ENCODE measurements around the gene RXRA. TPM values are rescaled to one million over a fixed set of nuclear protein-coding genes. Genes with fewer than 3 reads are reported as not detected.

RXRA gene
- polyA plus RNA-seq, 3 donors: 15.8 to 91.0 (median 23.2) TPM

- peaks cover 0 to 19% of the 10 kb centered on the region in 2 donors for H3K27me3 ChIP-seq (ENCODE audit: control insufficient read depth in 2 of 2, insufficient read depth in 2 of 2, low read length in 2 of 2)
- no peak for TF ChIP-seq CTCF (IDR thresholded peaks at IDR 0.05)
- H3K4me1 Mint-ChIP-seq: peaks cover 9% of the 10 kb centered on the region
- H3K27ac ChIP-seq (ENCODE audit: low read depth in 1 of 2, low read length in 2 of 2): no peak overlapping the region
- H3K27me3 Mint-ChIP-seq (ENCODE audit: low read depth in 3 of 3): peaks cover 17 to 42% (median 18%) of the 10 kb centered on the region in 3 donors
- H2AFZ ChIP-seq (ENCODE audit: insufficient read depth, low read depth, low read length, poor library complexity, severe bottlenecking): no peak overlapping the region
- no peaks in the 10 kb centered on the region for H4K20me1 ChIP-seq (ENCODE audit: insufficient read depth, low read length)
- H3K79me2 ChIP-seq (ENCODE audit: insufficient read depth, low read length): no peaks in the 10 kb centered on the region
- intact Hi-C loops (cut with micrococcal nuclease): loop anchor here in 1 of 2 donors (5.0 kb wide), 1 partner anchor 144 kb away; no protein-coding TSS in a partner anchor
- WGBS (ENCODE audit: insufficient coverage): 13% methylated on average over 13 of the region's 16 CpGs
- H3K36me3 Mint-ChIP-seq: no peaks in the 10 kb centered on the region
- no peak overlapping the region for H3K9ac ChIP-seq (ENCODE audit: insufficient read depth, low read length, poor library complexity, severe bottlenecking)
- H3K9me3 Mint-ChIP-seq: peaks cover 0 to 8% (median 4%) of the 10 kb centered on the region in 7 donors
- H3K4me3 ChIP-seq (replicated peaks in 1 of 3; ENCODE audit: low read depth in 2 of 3, low read length in 3 of 3): no peak overlapping the region
- peaks cover 3 to 7% of the 10 kb centered on the region in 2 donors for H3K4me1 ChIP-seq (ENCODE audit: control insufficient read depth in 1 of 2, insufficient read depth in 2 of 2, low read length in 2 of 2)
- peak overlapping the region in 3 of 7 donors; percentile 11 to 68 (median 25) for H3K27ac Mint-ChIP-seq
- H3K4me3 Mint-ChIP-seq: peak overlapping the region in 1 of 2 donors; percentile 69
- no peak overlapping the region for H3K4me2 ChIP-seq (replicated peaks; ENCODE audit: extremely low read depth, low read length, poor library complexity, severe bottlenecking)
- DNase-seq: peak in 1 of 3 donors; percentile 77
- no peaks in the 10 kb centered on the region for H3K36me3 ChIP-seq (replicated peaks in 1 of 2; ENCODE audit: control insufficient read depth in 1 of 2, insufficient read depth in 2 of 2, low read length in 2 of 2)
- peaks cover 0 to 6% of the 10 kb centered on the region in 2 donors for H3K9me3 ChIP-seq (replicated peaks in 1 of 2; ENCODE audit: control insufficient read depth in 1 of 2, insufficient read depth in 1 of 2, low read length in 2 of 2)
Measured at GRCh38 chr9:134316449-134317160, 9.7 kb upstream of the RXRA start.

- no peak overlapping the region for H3K9ac ChIP-seq (ENCODE audit: insufficient read depth, low read length, poor library complexity, severe bottlenecking)
- no peak overlapping the region for H3K27ac ChIP-seq (ENCODE audit: low read depth in 1 of 2, low read length in 2 of 2)
- no peaks in the 10 kb centered on the region for H4K20me1 ChIP-seq (ENCODE audit: insufficient read depth, low read length)
- no peak for DNase-seq
- peaks cover 0 to 8% (median 4%) of the 10 kb centered on the region in 7 donors for H3K9me3 Mint-ChIP-seq
- TF ChIP-seq CTCF (IDR thresholded peaks at IDR 0.05): no peak
- peaks cover 0 to 19% of the 10 kb centered on the region in 2 donors for H3K27me3 ChIP-seq (ENCODE audit: control insufficient read depth in 2 of 2, insufficient read depth in 2 of 2, low read length in 2 of 2)
- H3K4me1 ChIP-seq (ENCODE audit: control insufficient read depth in 1 of 2, insufficient read depth in 2 of 2, low read length in 2 of 2): peaks cover 3 to 7% of the 10 kb centered on the region in 2 donors
- peaks cover 0 to 6% of the 10 kb centered on the region in 2 donors for H3K9me3 ChIP-seq (replicated peaks in 1 of 2; ENCODE audit: control insufficient read depth in 1 of 2, insufficient read depth in 1 of 2, low read length in 2 of 2)
- H2AFZ ChIP-seq (ENCODE audit: insufficient read depth, low read depth, low read length, poor library complexity, severe bottlenecking): no peak overlapping the region
- H3K4me1 Mint-ChIP-seq: peaks cover 9% of the 10 kb centered on the region
- no peaks in the 10 kb centered on the region for H3K79me2 ChIP-seq (ENCODE audit: insufficient read depth, low read length)
- H3K27ac Mint-ChIP-seq: peak overlapping the region in 1 of 7 donors; percentile 50
- peak overlapping the region in 1 of 2 donors; percentile 64 for H3K4me3 Mint-ChIP-seq
- no peaks in the 10 kb centered on the region for H3K36me3 ChIP-seq (replicated peaks in 1 of 2; ENCODE audit: control insufficient read depth in 1 of 2, insufficient read depth in 2 of 2, low read length in 2 of 2)
- peaks cover 20 to 48% (median 21%) of the 10 kb centered on the region in 3 donors for H3K27me3 Mint-ChIP-seq (ENCODE audit: low read depth in 3 of 3)
- 57% methylated on average over 8 of the region's 17 CpGs for WGBS (ENCODE audit: insufficient coverage)
- intact Hi-C loops (cut with micrococcal nuclease): loop anchor here in 1 of 2 donors (5.0 kb wide), 1 partner anchor 145 kb away; no protein-coding TSS in a partner anchor
- no peak overlapping the region for H3K4me2 ChIP-seq (replicated peaks; ENCODE audit: extremely low read depth, low read length, poor library complexity, severe bottlenecking)
- no peak overlapping the region for H3K4me3 ChIP-seq (replicated peaks in 1 of 3; ENCODE audit: low read depth in 2 of 3, low read length in 3 of 3)
- no peaks in the 10 kb centered on the region for H3K36me3 Mint-ChIP-seq
Measured at GRCh38 chr9:134317400-134317789, 8.9 kb upstream of the RXRA start.
